Ovary (tissue), 9 donors: ENCODE data around the gene COQ7. TPM values are rescaled to one million over a fixed set of nuclear protein-coding genes. Genes with fewer than 3 reads are reported as not detected.

ENCODE experiments used
- DNase-seq, 5 donors: peaks; one replicate each; pipeline ENCODE4 v3.0.0-alpha.2; 2019 to 2020
- H3K27ac ChIP-seq, 2 donors: fragments of 200-600 bp; one replicate each; pipeline versions ENCODE4 v1.5.1 to v1.8.0; 2019 to 2022
- H3K27me3 ChIP-seq: fragments of 200-600 bp; one replicate; pipeline ENCODE4 v1.8.0; 2022
- H3K36me3 ChIP-seq: fragments of 200-600 bp; sonication (generic); one replicate; pipeline ENCODE4 v1.5.1; 2019
- H3K4me1 ChIP-seq: one replicate; pipeline ENCODE4 v1.8.1; 2013; ENCODE audit warnings: mild to moderate bottlenecking, moderate library complexity; ENCODE audit not compliant: insufficient read depth
- H3K4me3 ChIP-seq: fragments of 200-600 bp; sonication (generic); one replicate; pipeline ENCODE4 v1.5.1; 2017
- H3K9me3 ChIP-seq, 2 donors: fragments of 200-600 bp in 1 of 2; sonication (generic) in 1 of 2; one replicate each; pipeline versions ENCODE4 v1.5.1 to v1.8.1; 2013 to 2019; ENCODE audit warnings: mild to moderate bottlenecking in 1 of 2, moderate library complexity in 1 of 2
- CTCF ChIP-seq, 3 donors: fragments of 450-650 bp in 2 of 3; fragments of 200-600 bp in 1 of 3; IDR thresholded peaks; one replicate each; pipeline versions ENCODE4 v1.5.1 to v1.8.0; 2016 to 2022; ENCODE audit warnings: antibody characterized with exemption in 3 of 3, mild to moderate bottlenecking in 1 of 3
- EP300 ChIP-seq: sonication (generic); formaldehyde crosslinking; IDR thresholded peaks from one replicate; pipeline ENCODE4 v1.6.1; 2017; ENCODE audit warnings: antibody characterized with exemption
- POLR2A ChIP-seq: fragments of 450-650 bp; IDR thresholded peaks from one replicate; pipeline ENCODE4 v1.6.1; 2017; ENCODE audit warnings: antibody characterized with exemption, mild to moderate bottlenecking, moderate library complexity
- WGBS, 3 donors: extraction: QIAGEN DNeasy Blood & Tissue Kit in 1 of 3; methylation state at CpG; one replicate each; pipeline versions ENCODE4 v1.1.5 to v1.1.7; 2013 to 2017; 5-methylcytosine and 5-hydroxymethylcytosine counted together
- intact Hi-C, 4 donors: fragments of 100-400 bp; cut with DNase I; formaldehyde crosslinking; loops; one replicate each; pipeline versions ENCODE4 v1.11.0 to v1.15.1; 2022 to 2023
- polyA plus RNA-seq, 2 donors: library from polyadenylated mRNA; stranded (reverse); fragments of 200-250 nt in 1 of 2; fragments of 350-450 nt in 1 of 2; fragmentation: Illumina TruSeq in 1 of 2; extraction: RNeasy Lipid Tissue Mini Kit (QIAGEN cat#74804) in 1 of 2; gene quantifications; one replicate each; pipeline ENCODE4 v1.2.3, GENCODE V29; 2013 to 2014
- total RNA-seq, 7 donors: library from RNA; depleted of rRNA in 2 of 7; stranded (reverse); fragments of >200 nt in 2 of 7; fragmentation: NEBNext Ultra II Directional in 3 of 7; extraction: Animal tissue kit (Norgen Biotek cat#: 25700) in 3 of 7; gene quantifications; one replicate each; pipeline versions ENCODE4 v1.1.0 to v1.2.4, GENCODE V29; 2016 to 2023
- donor health status: DM: no; HTN: no; CAD: no; lungs with moderate emphysema.
- donor health status: DM: no; HTN: no; CAD: no.
- donor health status: Bipolar disorder and iron deficiency.
- donor health status: DM: yes; HTN: yes; CAD: no.
- donor health status: DM: no; HTN: no; CAD: no.
- donor health status: DM: yes; HTN: yes; CAD: no.

The COQ7 gene
- total and polyA plus RNA-seq, 9 donors = 19.5 to 39.9 (median 30.9) TPM

- H3K27ac ChIP-seq = no peak overlapping the region
These were observed 41.9 kb downstream of the COQ7 start for GRCh38 chr16:19109288-19109664.

DNA sequence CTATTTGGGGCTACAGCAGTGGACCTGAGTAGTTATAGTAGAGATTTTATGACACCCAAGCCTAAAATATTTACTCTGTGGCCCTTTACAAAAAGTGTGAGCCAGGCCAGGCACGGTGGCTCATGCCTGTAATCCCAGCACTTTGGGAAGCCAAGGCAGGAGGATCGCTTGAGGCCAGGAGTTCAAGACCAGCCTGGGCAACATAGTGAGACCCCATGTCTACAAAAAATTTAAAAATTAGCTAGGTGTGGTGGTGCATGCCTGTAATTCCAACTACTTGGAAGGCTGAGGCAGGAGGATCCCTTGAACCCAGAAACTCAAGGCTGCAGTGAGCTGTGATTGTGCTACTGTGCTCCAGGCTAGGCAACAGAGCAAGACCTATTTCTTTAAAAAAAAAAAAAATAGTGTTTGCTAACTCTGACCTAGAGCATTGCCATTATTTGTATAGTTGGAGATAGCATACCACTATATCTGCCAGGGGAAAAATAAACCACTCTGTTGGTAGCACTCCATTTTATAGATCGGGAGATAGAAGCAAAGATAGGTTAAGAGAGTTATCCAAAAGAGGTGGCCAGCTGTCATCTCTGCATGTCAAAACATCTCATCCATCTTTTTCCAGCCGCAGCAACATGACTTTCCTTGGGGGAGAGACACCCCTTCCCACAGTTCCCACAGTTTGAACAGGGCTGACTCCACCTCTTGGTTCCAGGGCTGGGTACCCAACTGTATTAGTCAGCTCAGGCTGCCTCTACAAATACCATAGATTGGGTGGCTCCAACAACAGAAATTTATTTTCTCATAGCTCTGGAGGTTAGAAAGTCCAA, 43.3 kb downstream of the COQ7 start:
- WGBS, 3 donors = 82 to 90% (median 87%) methylated on average over 4 of the region's 4 CpGs
- no peak for TF ChIP-seq POLR2A
- no peak for TF ChIP-seq EP300
- no peak for TF ChIP-seq CTCF (IDR thresholded peaks at IDR 0.05)
- no peaks in the 10 kb centered on the region for H3K36me3 ChIP-seq
- intact Hi-C loops = loop anchor here in 1 of 4 donors (10.0 kb wide), 1 partner anchor 306 kb away; the partner anchor contains the start of gene ARL6IP1
- DNase-seq = no peak
- no peaks in the 10 kb centered on the region for H3K9me3 ChIP-seq
- H3K4me1 ChIP-seq = peaks cover 6% of the 10 kb centered on the region
- no peaks in the 10 kb centered on the region for H3K27me3 ChIP-seq
- no peak overlapping the region for H3K4me3 ChIP-seq
- H3K27ac ChIP-seq = no peak overlapping the region

More at GRCh38 chr16:19109288-19109664, 41.9 kb downstream of the COQ7 start:
- H3K4me3 ChIP-seq = no peak overlapping the region
- intact Hi-C loops = loop anchor here in 1 of 4 donors (10.0 kb wide), 1 partner anchor 46 kb away; no protein-coding TSS in a partner anchor
- no peaks in the 10 kb centered on the region for H3K27me3 ChIP-seq
- WGBS, 3 donors = 85 to 91% (median 89%) methylated on average over 4 of the region's 4 CpGs
- H3K36me3 ChIP-seq = no peaks in the 10 kb centered on the region
- DNase-seq = no peak
- no peaks in the 10 kb centered on the region for H3K4me1 ChIP-seq
- TF ChIP-seq POLR2A = no peak
- TF ChIP-seq EP300 = no peak
- TF ChIP-seq CTCF (IDR thresholded peaks at IDR 0.05) = no peak
- no peaks in the 10 kb centered on the region for H3K9me3 ChIP-seq

- Histone ChIP-seq H3K36me3 (no peaks in the 10 kb centered on the region), H3K27ac (no peak overlapping the region), H3K4me3 (no peak overlapping the region), H3K4me1 (peaks cover 8% of the 10 kb centered on the region), H3K27me3 (no peaks in the 10 kb centered on the region), H3K9me3 (no peaks in the 10 kb centered on the region)
- WGBS, 3 donors = 94 to 100% (median 97%) methylated on average over 2 of the region's 2 CpGs
- TF ChIP-seq CTCF (IDR thresholded peaks at IDR 0.05) = no peak
- TF ChIP-seq EP300 = no peak
- no peak for TF ChIP-seq POLR2A
- intact Hi-C loops = loop anchor here in 1 of 4 donors (10.0 kb wide), 1 partner anchor 307 kb away; the partner anchor contains the start of gene ARL6IP1
- DNase-seq = no peak
These were observed 44.6 kb downstream of the COQ7 start for GRCh38 chr16:19112099-19112407.

DNA sequence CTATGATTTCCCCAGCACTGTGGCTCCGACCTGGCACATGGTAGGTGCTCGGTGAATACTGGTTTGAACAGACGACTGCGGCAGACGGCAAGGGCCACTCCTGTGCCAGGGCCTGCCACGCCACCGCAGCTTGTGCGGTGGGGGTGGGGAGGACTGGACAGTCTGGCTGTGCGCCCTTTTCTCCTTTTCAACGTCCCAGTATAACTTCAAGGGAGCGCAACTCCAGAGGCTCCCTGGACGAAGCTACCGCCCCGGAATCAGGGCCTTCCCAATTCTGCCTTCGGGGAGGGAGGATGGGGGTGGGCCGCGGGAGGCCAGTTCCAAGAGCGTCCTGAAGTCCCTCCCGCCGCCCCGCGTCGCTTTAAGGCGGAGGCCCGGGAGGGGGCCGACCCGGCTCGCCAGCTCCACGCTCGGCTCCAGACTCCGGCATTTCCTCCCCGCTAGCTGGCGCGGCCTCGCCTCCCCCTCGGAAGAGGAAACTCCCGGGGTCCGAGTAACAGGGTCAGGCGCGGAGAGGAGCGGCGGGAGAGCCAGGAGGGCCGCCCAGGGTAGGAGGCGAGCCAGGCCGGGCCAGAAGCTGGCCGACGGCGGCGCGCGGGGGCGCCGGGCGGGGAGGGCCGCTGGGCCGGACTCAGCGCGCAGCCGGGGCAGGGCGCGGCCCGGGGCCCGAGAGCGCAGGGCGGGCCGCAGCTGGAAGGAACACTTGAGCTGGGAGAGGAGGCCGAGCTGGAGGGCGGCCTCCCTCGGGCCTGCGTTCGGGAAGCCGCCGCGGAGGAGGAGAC, 46.4 kb downstream of the COQ7 start, which contains the start of gene ITPRIPL2:
Gene ITPRIPL2, plus strand, starts transcription at position 388 of the 782 bp plus-strand sequence. CDS start 498 bp downstream, outside the sequence.
- peak; percentile 77 to 85 (median 83) for DNase-seq
- H3K27ac ChIP-seq = peak within 1 kb of the TSS; percentile 92 to 95
- intact Hi-C loops = loop anchor here in 1 of 4 donors (10.0 kb wide), 1 partner anchor 309 kb away; the partner anchor contains the start of gene ARL6IP1
- H3K4me1 ChIP-seq = peaks cover 15% of the 10 kb centered on the region
- H3K4me3 ChIP-seq = peak within 1 kb of the TSS; percentile 65
- no peaks in the 10 kb centered on the region for H3K9me3 ChIP-seq
- no peaks in the 10 kb centered on the region for H3K36me3 ChIP-seq
- 0 to 1% (median 0%) methylated on average over 45 to 73 of the region's 74 CpGs for WGBS, 3 donors
- TF ChIP-seq CTCF (IDR thresholded peaks at IDR 0.05) = peak in 1 of 3 donors; percentile 24
- TF ChIP-seq POLR2A = peak; percentile 57
- no peak for TF ChIP-seq EP300
- H3K27me3 ChIP-seq = no peaks in the 10 kb centered on the region
